MM.1S (cell line): ENCODE data around the gene ANKRD16.

Source experiments
- DNase-seq: peaks from one replicate; pipeline ENCODE4 v3.0.0-alpha.2; 2015
- H2AFZ ChIP-seq: fragments of 300-600 bp; sonication (generic); 2 replicates; pipeline ENCODE4 v1.6.0; 2016; ENCODE audit warnings: antibody characterized with exemption, low read length
- H3F3A ChIP-seq: fragments of 300-600 bp; sonication (generic); 2 replicates; pipeline ENCODE4 v1.6.1; 2016; ENCODE audit warnings: mild to moderate bottlenecking, antibody characterized with exemption, low read length, moderate library complexity, mixed read lengths; ENCODE audit not compliant: insufficient read depth
- H3K27ac ChIP-seq: fragments of 300-600 bp; sonication (generic); 2 replicates; pipeline ENCODE4 v1.5.1; 2016; ENCODE audit warnings: mild to moderate bottlenecking, low read length
- H3K27me3 ChIP-seq: fragments of 300-600 bp; sonication (generic); replicated peaks from 2 replicates; pipeline ENCODE4 v1.6.0; 2016; ENCODE audit warnings: low read length; ENCODE audit not compliant: insufficient read depth
- H3K36me3 ChIP-seq: fragments of 300-600 bp; sonication (generic); replicated peaks from 2 replicates; pipeline ENCODE4 v1.6.1; 2016; ENCODE audit warnings: mild to moderate bottlenecking, low read length, mixed read lengths; ENCODE audit not compliant: insufficient read depth
- H3K4me1 ChIP-seq: fragments of 300-600 bp; sonication (generic); 2 replicates; pipeline ENCODE4 v1.6.1; 2016; ENCODE audit warnings: low read length, mixed read lengths
- H3K4me2 ChIP-seq: fragments of 300-600 bp; sonication (generic); 2 replicates; pipeline ENCODE4 v1.6.0; 2016; ENCODE audit warnings: low read depth, low read length
- H3K4me3 ChIP-seq: fragments of 300-600 bp; sonication (generic); 2 replicates; pipeline ENCODE4 v1.5.1; 2016; ENCODE audit warnings: low read length, mixed read lengths
- H3K79me2 ChIP-seq: fragments of 300-600 bp; sonication (generic); 2 replicates; pipeline ENCODE4 v1.6.1; 2016; ENCODE audit warnings: mixed run types, low read length, mixed read lengths
- H3K9ac ChIP-seq: fragments of 300-600 bp; sonication (generic); 2 replicates; pipeline ENCODE4 v1.6.1; 2016; ENCODE audit warnings: low read length, mixed read lengths
- H3K9me2 ChIP-seq: fragments of 300-600 bp; sonication (generic); replicated peaks from 2 replicates; pipeline ENCODE4 v1.6.1; 2016; ENCODE audit warnings: mild to moderate bottlenecking, low read length, mixed read lengths; ENCODE audit not compliant: insufficient read depth
- H3K9me3 ChIP-seq: fragments of 300-600 bp; sonication (generic); replicated peaks from 2 replicates; pipeline ENCODE4 v1.6.1; 2016; ENCODE audit warnings: mild to moderate bottlenecking, low read length, mixed read lengths; ENCODE audit not compliant: insufficient read depth
- H4K20me1 ChIP-seq: fragments of 300-600 bp; sonication (generic); 2 replicates; pipeline ENCODE4 v1.6.1; 2016; ENCODE audit warnings: mild to moderate bottlenecking, low read length, moderate library complexity, mixed read lengths; ENCODE audit not compliant: insufficient read depth
- CTCF ChIP-seq: fragments of 300-600 bp; sonication (generic); IDR thresholded peaks from 2 replicates; pipeline ENCODE4 v1.5.1; 2016; ENCODE audit warnings: antibody characterized with exemption, low read length, mixed read lengths
- EZH2 ChIP-seq: fragments of 300-600 bp; sonication (generic); optimal IDR thresholded peaks from 2 replicates; pipeline ENCODE3; 2017; ENCODE audit warnings: low read depth, mild to moderate bottlenecking, antibody characterized with exemption, low read length, mixed read lengths
- EZH2phosphoT487 ChIP-seq: fragments of 300-600 bp; sonication (generic); IDR thresholded peaks from 2 replicates; pipeline ENCODE4 v1.6.1; 2018; ENCODE audit warnings: antibody characterized with exemption, low read length

ANKRD16 gene

GRCh38 chr10:5862360-5862961, 27.2 kb downstream of the ANKRD16 start:
- DNase-seq: peak; percentile 33
- no peaks in the 10 kb centered on the region for H3K9me3 ChIP-seq
- H3K9ac ChIP-seq: no peak overlapping the region
- no peaks in the 10 kb centered on the region for H3K36me3 ChIP-seq
- no peaks in the 10 kb centered on the region for H3K27me3 ChIP-seq
- no peaks in the 10 kb centered on the region for H3K79me2 ChIP-seq
- H3K4me3 ChIP-seq: no peak overlapping the region
- peaks cover 3% of the 10 kb centered on the region; the same call in 1 of the 2 replicates for H3F3A ChIP-seq
- H3K4me2 ChIP-seq: peak overlapping the region; percentile 20; the same call in 1 of the 2 replicates
- no peaks in the 10 kb centered on the region for H4K20me1 ChIP-seq
- H3K9me2 ChIP-seq: no peaks in the 10 kb centered on the region
- no peaks in the 10 kb centered on the region for H3K4me1 ChIP-seq
- H3K27ac ChIP-seq: no peak overlapping the region
- H2AFZ ChIP-seq: no peak overlapping the region
- TF ChIP-seq CTCF (no peak), EZH2 (no peak), EZH2phosphoT487 (no peak)

- Histone ChIP-seq H2AFZ (no peak overlapping the region), H3K27ac (no peak overlapping the region), H3K27me3 (no peaks in the 10 kb centered on the region), H3K4me2 (no peak overlapping the region), H3K79me2 (no peaks in the 10 kb centered on the region), H4K20me1 (no peaks in the 10 kb centered on the region), H3F3A (peaks cover 3% of the 10 kb centered on the region; the same call in 1 of the 2 replicates), H3K9me2 (no peaks in the 10 kb centered on the region), H3K4me3 (no peak overlapping the region), H3K9ac (no peak overlapping the region), H3K4me1 (no peaks in the 10 kb centered on the region), H3K36me3 (no peaks in the 10 kb centered on the region), H3K9me3 (no peaks in the 10 kb centered on the region)
- no peak for TF ChIP-seq EZH2
- no peak for TF ChIP-seq CTCF
- DNase-seq: no peak
Observed at GRCh38 chr10:5860066-5860465, 29.6 kb downstream of the ANKRD16 start.

GRCh38 chr10:5858811-5859210, 30.9 kb downstream of the ANKRD16 start:
- Histone ChIP-seq H4K20me1 (no peaks in the 10 kb centered on the region), H3K4me3 (no peak overlapping the region), H3K36me3 (no peaks in the 10 kb centered on the region), H3K79me2 (no peaks in the 10 kb centered on the region), H3K4me1 (no peaks in the 10 kb centered on the region), H3K9me2 (no peaks in the 10 kb centered on the region), H3F3A (peaks cover 3% of the 10 kb centered on the region; the same call in 1 of the 2 replicates), H3K4me2 (no peak overlapping the region), H3K27ac (no peak overlapping the region), H3K9ac (no peak overlapping the region), H3K27me3 (no peaks in the 10 kb centered on the region), H2AFZ (no peak overlapping the region), H3K9me3 (no peaks in the 10 kb centered on the region)
- no peak for DNase-seq
- TF ChIP-seq CTCF (no peak), EZH2phosphoT487 (no peak), EZH2 (no peak)
